NAMALWA (cell line): Measurements from ENCODE around the gene SS18.

Experiments used
- DNase-seq: peaks from one replicate; pipeline ENCODE4 v3.0.0-alpha.2; 2015; ENCODE audit warnings: low spot score

Gene SS18

DNA sequence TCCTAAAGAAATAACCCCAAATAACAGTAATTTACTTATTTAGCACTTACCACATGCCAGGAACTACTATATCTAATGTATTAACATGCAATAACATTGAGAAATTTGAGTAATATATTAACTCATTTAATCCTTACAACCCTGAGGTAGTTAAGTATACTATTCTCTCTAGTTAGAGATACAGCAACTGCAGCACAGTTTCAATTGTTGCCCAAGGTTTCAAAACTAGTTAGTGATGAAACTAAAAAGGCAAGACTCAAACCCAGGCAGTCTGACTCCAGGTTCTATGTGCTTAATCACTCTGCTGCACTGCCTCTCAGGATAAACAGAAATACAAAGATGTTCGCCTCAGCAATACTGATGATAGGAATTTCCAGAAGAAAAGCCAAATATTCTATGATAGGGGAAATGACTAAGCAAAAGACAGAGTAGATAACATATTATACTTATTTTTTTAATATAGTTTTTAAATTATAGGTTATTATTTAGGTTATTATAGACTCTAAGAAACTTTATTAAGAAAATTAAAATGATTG lies 88.0 kb downstream of the SS18 start:
- DNase-seq: no peak

GRCh38 chr18:25998461-25998860 lies 92.0 kb downstream of the SS18 start:
- no peak for DNase-seq

- DNase-seq: no peak
Observed at GRCh38 chr18:25992566-25992965, 97.8 kb downstream of the SS18 start.

GRCh38 chr18:25990473-25990872 lies 99.9 kb downstream of the SS18 start:
- no peak for DNase-seq

DNA sequence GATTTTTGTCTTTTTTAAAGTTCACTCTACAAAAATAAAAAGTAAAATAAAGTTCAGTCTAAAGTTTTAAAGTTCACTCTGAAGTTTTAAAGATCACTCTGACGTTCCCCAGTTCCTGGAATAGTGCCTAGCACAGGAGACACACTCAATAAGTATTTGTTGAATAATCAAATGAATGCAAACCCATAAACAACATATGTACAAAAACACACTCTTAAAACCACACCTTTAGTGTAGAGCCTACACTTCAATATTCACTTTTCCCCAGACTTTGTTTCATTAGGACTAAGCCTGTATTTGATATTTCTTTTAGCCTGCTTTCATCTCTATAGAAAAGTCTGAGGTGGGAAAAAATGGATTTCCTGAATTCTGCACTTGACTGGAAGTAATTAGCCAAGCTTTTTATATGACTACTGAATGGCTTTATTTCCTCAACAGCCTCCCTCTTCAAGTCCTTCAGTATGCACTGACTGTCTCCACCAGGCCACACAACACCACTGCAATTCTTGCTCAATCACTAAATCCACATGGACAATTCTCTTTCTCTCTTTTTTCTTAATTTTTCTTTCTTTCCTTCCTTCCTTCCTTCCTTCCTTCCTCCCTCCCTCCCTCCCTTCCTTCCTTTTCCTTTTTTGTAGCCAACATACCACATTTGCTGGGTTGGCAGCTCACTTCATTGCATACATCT lies 104.6 kb downstream of the SS18 start:
- no peak for DNase-seq

DNA sequence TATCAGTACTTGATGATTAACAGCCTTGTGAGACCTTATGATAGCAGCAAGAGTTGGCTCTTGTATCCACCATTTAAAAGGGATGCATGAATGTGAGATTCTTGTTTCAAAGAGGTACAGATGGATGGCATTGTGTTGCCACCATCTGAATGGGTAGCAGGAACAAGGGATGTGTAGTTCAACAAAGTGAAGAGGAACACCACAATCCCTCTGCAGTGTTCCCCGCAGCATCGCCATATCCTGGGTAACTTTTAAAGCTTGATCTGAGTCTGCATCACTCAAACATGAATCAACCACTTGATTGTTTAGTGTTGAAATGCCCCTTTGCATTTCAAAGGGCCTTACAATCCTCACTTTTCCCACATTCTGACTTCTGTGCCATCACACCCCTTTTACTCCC lies 106.7 kb downstream of the SS18 start:
- DNase-seq: no peak

DNA sequence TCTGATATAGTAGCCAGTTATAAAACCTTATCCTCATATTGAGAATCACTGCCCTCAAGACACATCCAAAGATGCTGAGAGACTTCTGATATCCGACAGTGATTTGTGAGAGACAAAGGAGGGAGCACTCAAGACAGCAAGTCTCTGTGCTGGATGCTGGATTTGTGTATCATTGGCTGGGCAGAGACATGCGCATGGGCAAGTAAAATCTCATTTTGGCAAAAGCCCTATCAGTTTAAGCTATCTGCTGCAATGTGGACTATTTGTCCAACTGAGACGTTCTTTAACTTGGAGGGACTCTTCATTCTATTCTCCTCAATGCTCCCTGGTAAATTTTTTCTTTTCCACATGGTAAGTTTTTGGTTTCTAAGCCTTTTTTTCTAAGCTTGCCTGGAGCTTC lies 107.5 kb downstream of the SS18 start:
- no peak for DNase-seq

GRCh38 chr18:25982153-25982552 lies 108.3 kb downstream of the SS18 start:
- DNase-seq: no peak

DNA sequence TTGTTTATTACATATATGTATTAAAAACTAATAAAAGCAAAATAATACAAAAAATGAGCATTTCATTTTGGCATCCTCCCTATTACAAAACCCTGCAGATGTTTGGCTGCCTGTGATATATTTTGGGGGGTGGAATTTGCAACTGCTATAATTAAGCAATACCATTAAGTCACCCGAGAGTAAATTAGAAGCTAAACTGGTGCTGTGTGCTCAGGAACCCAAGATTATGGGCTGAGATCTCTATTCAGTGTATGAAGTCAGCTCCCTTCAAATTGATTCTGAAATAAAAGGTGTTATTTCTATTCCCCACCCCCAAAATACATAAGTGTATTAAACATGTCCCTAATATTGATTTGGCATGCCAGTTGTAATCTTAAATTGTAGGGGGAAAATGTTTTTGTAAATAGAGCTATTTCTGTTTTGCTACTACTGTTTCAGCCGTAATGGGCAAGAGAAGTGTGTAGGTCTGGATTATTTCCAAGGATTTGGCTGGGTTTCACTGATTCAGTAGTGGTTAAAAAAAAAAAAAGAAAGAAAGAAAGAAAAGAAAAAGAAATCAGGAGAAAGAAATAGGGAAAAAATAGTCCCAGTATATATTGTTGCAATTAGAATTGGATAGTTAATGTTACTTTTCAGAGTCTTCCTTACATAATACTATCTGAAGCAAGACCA lies 110.9 kb downstream of the SS18 start:
- DNase-seq: peak; percentile 58

GRCh38 chr18:25976554-25976953 lies 113.9 kb downstream of the SS18 start:
- DNase-seq: no peak

- DNase-seq: peak; percentile 52
Observed at GRCh38 chr18:25974630-25975077, 115.8 kb downstream of the SS18 start.
